WERI-Rb-1 (cell line): ENCODE measurements around the gene RASGRF2.

Experiments
- DNase-seq: peaks from one replicate; pipeline ENCODE4 v3.0.0-alpha.2; 2020
- H3K27ac ChIP-seq: fragments of 250-450 bp; sonication (Bioruptor Pico); 2 replicates; pipeline ENCODE4 v1.5.1; 2020; ENCODE audit warnings: mild to moderate bottlenecking, moderate library complexity
- H3K27me3 ChIP-seq: fragments of 250-450 bp; sonication (Bioruptor Pico); 2 replicates; pipeline ENCODE4 v1.5.1; 2021; ENCODE audit warnings: mild to moderate bottlenecking, low read depth, moderate library complexity; ENCODE audit not compliant: insufficient read depth, severe bottlenecking
- H3K36me3 ChIP-seq: fragments of 250-450 bp; sonication (Bioruptor Pico); 2 replicates; pipeline ENCODE4 v1.5.1; 2020; ENCODE audit warnings: mild to moderate bottlenecking, moderate library complexity
- H3K4me3 ChIP-seq: 2 replicates; pipeline ENCODE4 v1.5.1; 2011; ENCODE audit warnings: low read depth, mild to moderate bottlenecking, control low read depth, low read length
- H3K9me3 ChIP-seq: fragments of 250-450 bp; sonication (Bioruptor Pico); 2 replicates; pipeline ENCODE4 v1.5.1; 2021; ENCODE audit warnings: mild to moderate bottlenecking, moderate library complexity; ENCODE audit not compliant: severe bottlenecking
- TF ChIP-seq, protein P1 (sequence below): IDR thresholded peaks from 2 replicates; pipeline ENCODE4 v1.5.1; 2011; ENCODE audit warnings: low read depth, mild to moderate bottlenecking, control low read depth, inconsistent platforms, low read length

RASGRF2 gene

DNA sequence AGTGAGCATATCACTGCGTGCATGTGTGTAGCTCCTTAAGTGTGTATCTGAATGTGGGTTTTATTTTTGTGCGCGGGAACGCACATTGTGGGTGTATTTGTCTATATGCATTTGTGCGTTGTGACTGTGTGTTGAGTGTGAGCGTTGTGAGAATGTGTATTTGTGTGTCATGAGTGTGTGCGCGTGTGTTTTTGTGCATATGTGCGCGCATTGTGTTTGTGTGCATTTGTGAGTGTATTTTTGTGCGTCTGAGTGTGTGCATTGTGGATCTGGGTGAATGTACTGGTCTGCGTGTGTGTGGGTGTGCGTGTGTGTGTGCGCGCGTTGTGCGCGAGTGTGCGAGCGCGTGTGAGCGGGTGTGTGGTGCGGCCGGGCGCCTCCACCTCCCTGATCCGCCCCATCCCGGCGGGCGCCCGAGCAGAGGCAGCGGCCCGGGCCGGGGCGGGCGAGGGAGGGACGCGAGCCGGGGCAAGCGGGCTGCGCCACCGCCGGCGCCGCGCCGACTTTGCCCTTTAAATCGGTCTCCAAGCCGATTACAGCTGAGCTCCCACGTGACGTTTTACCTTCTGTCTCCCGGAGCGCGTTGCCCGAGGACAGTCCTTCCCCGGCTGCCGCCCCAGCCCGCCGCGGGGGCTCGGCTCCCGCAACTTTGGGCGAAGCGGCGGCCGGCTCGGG, at the start of gene RASGRF2:
Gene RASGRF2, plus strand, starts transcription at position 596 of the 675 bp plus-strand sequence. CDS start 376 bp downstream, outside the sequence.
- Histone ChIP-seq H3K36me3 (no peaks in the 10 kb centered on the region), H3K4me3 (peak within 1 kb of the TSS; percentile 45), H3K27me3 (no peaks in the 10 kb centered on the region), H3K9me3 (peaks cover 2% of the 10 kb centered on the region), H3K27ac (peak within 1 kb of the TSS; percentile 79)
- TF ChIP-seq, protein P1, sequence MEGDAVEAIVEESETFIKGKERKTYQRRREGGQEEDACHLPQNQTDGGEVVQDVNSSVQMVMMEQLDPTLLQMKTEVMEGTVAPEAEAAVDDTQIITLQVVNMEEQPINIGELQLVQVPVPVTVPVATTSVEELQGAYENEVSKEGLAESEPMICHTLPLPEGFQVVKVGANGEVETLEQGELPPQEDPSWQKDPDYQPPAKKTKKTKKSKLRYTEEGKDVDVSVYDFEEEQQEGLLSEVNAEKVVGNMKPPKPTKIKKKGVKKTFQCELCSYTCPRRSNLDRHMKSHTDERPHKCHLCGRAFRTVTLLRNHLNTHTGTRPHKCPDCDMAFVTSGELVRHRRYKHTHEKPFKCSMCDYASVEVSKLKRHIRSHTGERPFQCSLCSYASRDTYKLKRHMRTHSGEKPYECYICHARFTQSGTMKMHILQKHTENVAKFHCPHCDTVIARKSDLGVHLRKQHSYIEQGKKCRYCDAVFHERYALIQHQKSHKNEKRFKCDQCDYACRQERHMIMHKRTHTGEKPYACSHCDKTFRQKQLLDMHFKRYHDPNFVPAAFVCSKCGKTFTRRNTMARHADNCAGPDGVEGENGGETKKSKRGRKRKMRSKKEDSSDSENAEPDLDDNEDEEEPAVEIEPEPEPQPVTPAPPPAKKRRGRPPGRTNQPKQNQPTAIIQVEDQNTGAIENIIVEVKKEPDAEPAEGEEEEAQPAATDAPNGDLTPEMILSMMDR = no peak
- DNase-seq = peak; percentile 92

DNA sequence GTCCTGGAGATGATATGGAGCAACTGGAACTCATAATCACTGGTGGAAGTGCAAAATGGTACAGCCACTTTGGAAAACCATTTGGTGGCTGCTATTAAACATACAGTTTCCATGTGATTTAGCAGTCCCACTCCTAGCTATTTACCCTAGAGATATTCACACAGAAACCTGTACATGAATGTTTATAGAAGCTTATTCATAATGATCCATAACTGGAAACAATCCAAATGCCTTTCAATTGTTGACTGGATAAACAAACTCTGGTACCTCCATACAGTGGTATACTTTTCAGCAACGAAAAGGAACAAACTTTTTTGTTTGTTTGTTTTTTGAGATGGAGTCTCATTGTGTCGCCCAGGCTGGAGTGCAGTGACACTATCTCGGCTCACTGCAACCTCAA, 47.7 kb upstream of the RASGRF2 start:
- Histone ChIP-seq H3K27me3 (no peaks in the 10 kb centered on the region), H3K9me3 (no peaks in the 10 kb centered on the region), H3K4me3 (no peak overlapping the region), H3K36me3 (no peaks in the 10 kb centered on the region), H3K27ac (no peak overlapping the region)
- TF ChIP-seq, protein P1 = no peak
- no peak for DNase-seq

- Histone ChIP-seq H3K4me3 (no peak overlapping the region), H3K36me3 (no peaks in the 10 kb centered on the region), H3K27me3 (no peaks in the 10 kb centered on the region), H3K27ac (no peak overlapping the region), H3K9me3 (no peaks in the 10 kb centered on the region)
- TF ChIP-seq, protein P1 = no peak
- DNase-seq = no peak
These were observed 44.4 kb upstream of the RASGRF2 start for GRCh38 chr5:80915716-80916115.

- H3K4me3 ChIP-seq = no peak overlapping the region
- H3K9me3 ChIP-seq = no peaks in the 10 kb centered on the region
- TF ChIP-seq, protein P1 = no peak
- no peak overlapping the region for H3K27ac ChIP-seq
- no peak for DNase-seq
- no peaks in the 10 kb centered on the region for H3K27me3 ChIP-seq
- H3K36me3 ChIP-seq = no peaks in the 10 kb centered on the region
These were observed 43.5 kb upstream of the RASGRF2 start for GRCh38 chr5:80916676-80917075.

DNA sequence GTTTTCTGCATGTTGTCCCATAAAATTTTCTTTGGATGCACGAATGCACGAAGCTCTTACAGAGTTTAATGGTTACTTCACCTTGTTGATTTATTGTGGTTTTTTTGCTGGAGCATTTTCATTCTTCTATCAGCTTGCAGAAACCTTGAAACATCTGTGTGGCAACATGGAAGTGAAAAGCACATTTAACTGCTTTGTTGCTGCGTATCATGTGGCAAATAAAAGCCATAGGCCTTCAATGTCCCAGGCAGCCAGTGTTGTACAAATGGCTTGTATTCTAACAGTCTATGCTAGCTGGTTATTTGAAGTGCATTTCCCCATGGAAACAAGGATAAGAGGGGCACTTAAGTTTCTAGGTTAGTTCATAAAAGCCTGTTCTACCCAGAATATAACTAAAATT, 42.5 kb upstream of the RASGRF2 start:
- H3K27ac ChIP-seq = no peak overlapping the region
- TF ChIP-seq, protein P1 = no peak
- H3K27me3 ChIP-seq = no peaks in the 10 kb centered on the region
- H3K9me3 ChIP-seq = no peaks in the 10 kb centered on the region
- H3K36me3 ChIP-seq = no peaks in the 10 kb centered on the region
- no peak for DNase-seq
- no peak overlapping the region for H3K4me3 ChIP-seq
